ENCODE measurements around the gene BRICD5. TPM values are rescaled to one million over a fixed set of nuclear protein-coding genes. Genes with fewer than 3 reads are reported as not detected.

The BRICD5 gene
- polyA plus RNA-seq, 1 donor from 2014 or later = 0.35 TPM

DNA sequence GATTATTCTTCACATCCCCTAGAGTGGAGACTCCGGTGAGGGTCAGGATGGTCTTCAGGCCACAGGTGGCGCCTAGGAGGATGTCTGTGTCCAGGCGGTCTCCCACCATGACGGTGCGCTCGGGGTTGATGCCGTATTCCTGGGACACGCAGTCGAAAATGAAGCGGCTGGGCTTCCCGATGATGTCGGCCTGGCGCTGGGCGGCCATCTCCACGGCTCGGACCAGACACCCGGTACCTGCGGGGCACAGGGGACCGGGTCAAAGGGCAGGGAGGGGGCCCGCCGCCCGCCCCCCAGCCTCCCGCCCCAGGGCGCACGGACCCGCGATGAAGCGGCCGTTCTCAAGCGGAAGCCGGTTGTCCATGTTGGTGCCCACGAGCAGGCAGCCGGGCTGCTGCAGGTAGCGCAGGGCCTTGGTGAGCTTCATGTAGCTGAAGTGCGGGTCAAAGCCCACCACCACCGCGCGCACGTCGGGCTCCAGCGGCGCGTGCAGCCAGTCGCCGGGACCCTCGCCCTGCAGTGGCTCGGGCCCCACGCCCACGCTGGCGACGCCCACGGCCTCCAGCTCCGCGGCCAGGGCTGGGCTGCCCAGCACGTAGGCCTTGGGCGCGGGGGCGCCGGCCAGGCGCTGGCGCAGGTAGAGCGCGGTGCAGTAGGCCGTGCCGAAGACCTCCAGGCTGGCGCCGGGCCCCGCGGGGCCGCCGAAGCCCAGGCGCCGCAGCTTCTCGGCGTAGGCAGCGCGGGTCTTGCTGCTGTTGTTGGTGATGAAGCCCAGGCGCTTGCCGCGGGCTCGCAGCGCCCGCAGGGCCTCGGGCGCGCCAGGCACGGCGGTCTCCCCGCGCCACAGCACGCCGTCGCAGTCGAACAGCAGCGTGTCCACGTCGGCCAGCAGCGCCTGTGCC lies 3.4 kb upstream of the BRICD5 start:
- H3K4me1 Mint-ChIP-seq = peaks cover 10 to 13% (median 11%) of the 10 kb centered on the region in 3 donors
- no peaks in the 10 kb centered on the region for H3K9me3 Mint-ChIP-seq
- H3K36me3 Mint-ChIP-seq = no peaks in the 10 kb centered on the region
- H3K4me3 Mint-ChIP-seq = peak overlapping the region; percentile 68 to 94 (median 87)
- H3K27me3 Mint-ChIP-seq = no peaks in the 10 kb centered on the region
- peak overlapping the region; percentile 83 to 96 (median 94) for H3K27ac Mint-ChIP-seq

DNA sequence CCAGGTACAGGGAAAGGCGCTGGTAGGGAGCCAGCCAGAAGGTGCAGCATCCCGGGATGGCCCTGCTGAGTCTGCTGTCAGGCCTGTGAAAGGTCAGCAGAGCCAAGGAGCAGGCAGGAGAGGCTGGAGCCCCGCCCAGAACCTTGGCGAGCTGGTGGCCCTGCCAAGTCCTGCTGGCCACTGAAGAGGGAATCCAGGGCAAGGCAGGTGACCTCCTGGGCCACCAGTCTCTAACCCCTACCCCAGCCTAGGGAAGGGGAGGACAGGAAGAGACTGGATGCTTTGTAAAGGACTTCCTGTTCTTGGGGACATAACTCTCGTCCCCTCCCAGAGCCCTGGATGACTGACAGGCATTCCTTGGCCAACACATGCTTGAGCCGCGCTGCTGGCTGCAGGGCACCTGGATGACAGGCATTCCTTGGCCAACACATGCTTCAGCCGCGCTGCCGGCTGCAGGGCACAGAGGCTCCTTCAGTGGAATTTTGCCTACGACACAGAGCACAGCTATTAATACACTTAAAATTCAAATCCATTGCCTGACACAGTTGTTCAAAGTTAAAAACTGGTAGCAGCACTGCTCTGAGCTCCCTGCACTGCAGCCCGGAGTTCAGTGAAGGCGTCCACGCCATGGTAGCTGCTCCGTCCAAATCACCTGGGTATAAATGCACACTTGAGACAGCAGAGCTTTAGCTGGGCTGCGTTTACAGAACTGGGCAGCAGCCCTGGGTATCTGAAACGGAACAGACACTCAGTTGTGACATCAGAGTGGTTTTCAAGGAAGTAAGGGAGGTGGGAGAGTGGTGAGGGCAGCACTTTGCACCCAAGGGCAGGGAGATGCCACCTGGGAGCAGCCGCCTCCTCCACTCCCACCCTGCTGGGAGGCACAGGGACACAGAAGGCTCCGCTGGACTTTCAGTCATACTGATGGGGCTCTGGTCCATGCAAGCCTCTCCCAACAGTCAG lies 2.0 kb upstream of the BRICD5 start:
- no peaks in the 10 kb centered on the region for H3K27me3 Mint-ChIP-seq
- H3K4me3 Mint-ChIP-seq = peak overlapping the region; percentile 68 to 94 (median 87)
- no peaks in the 10 kb centered on the region for H3K36me3 Mint-ChIP-seq
- peaks cover 11 to 13% (median 12%) of the 10 kb centered on the region in 3 donors for H3K4me1 Mint-ChIP-seq
- H3K9me3 Mint-ChIP-seq = no peaks in the 10 kb centered on the region
- H3K27ac Mint-ChIP-seq = peak overlapping the region; percentile 83 to 96 (median 94)

DNA sequence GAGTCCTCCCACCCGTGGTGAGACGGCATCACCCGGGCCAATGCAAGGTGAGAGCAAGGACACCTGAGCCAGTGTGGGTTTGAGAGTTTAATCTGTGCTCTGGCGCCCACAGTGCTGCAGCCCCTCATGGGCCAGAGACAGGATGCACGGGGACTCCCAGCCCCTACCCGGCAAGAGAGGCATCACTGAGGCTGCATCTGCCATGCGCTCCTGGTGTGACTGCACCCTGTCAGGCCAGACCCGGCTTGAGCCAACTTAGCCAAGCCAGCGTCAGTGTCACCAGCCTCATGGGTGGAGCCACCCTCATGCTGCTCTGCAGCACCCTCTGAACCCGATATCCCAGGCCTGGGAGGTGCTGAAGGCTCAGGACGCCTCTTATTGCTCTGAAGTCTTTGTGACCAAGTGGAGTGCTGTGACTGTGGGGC lies 1.3 kb upstream of the BRICD5 start:
- Mint-ChIP-seq H3K36me3 (no peaks in the 10 kb centered on the region), H3K27ac (peak overlapping the region in 2 of 3 donors; percentile 64 to 76), H3K4me3 (peak overlapping the region in 3 of 4 donors; percentile 49 to 94 (median 68)), H3K9me3 (no peaks in the 10 kb centered on the region), H3K27me3 (no peaks in the 10 kb centered on the region), H3K4me1 (peaks cover 13 to 14% (median 14%) of the 10 kb centered on the region in 3 donors)

DNA sequence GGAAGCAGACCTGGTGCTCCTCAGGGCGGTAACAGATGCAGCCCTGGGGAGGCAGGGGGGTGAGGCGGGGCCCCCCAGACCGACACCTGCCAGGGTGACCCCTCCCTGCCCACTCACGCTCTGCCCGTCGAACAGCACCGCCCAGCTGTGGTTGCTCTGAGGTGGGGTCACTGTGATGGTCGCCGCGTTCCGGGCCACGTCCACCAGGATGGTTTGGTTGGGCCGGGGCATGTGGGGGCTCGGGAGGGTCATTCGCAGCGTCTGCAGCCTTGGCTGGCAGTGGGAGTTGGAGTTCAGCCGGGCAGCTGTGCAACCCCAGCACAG lies 692 bp downstream of the BRICD5 start:
- peaks cover 14 to 19% (median 15%) of the 10 kb centered on the region in 3 donors for H3K4me1 Mint-ChIP-seq
- no peak overlapping the region for H3K27ac Mint-ChIP-seq
- no peaks in the 10 kb centered on the region for H3K9me3 Mint-ChIP-seq
- no peaks in the 10 kb centered on the region for H3K27me3 Mint-ChIP-seq
- H3K4me3 Mint-ChIP-seq = peak overlapping the region in 1 of 4 donors; percentile 17
- H3K36me3 Mint-ChIP-seq = no peaks in the 10 kb centered on the region

DNA sequence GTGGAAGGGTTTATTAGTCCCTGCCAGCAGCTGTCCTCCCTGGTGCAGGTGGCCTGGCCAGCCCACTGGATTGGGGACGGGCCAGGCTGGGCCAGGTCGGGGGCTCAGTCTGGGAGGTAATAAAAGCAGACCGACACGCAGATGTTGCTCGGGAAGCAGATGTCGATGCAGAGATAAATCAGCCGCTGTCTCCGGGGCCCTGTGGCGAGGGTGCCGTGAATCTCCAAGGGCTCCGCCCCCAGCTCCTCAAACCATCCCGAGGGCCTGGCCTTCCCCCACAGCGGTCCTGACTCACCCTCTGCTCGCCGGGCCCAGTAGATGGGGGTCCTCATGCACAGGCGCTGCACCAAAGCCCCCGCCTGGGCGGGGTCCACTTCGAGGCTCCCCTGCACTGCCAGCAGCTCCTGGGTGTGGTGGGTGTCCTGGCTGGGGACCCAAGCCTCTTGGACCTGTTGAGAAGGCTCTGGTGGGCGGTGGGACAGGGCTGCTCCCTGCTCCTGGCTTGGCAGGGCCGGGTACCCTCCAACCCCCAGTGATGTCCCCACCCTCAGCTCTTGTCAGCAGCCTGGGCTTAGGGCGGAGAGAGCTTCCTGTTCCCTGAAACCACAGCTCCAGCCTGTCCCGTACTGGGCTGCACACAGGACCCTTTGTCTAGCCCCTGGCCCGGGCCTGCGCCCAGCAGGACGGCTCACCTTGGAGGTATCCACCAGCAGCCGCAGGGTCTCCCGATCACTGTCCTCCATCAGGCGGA lies 1.2 kb downstream of the BRICD5 start:
- H3K27me3 Mint-ChIP-seq = no peaks in the 10 kb centered on the region
- H3K27ac Mint-ChIP-seq = no peak overlapping the region
- peaks cover 14 to 22% (median 17%) of the 10 kb centered on the region in 3 donors for H3K4me1 Mint-ChIP-seq
- H3K4me3 Mint-ChIP-seq = no peak overlapping the region
- no peaks in the 10 kb centered on the region for H3K36me3 Mint-ChIP-seq
- no peaks in the 10 kb centered on the region for H3K9me3 Mint-ChIP-seq

DNA sequence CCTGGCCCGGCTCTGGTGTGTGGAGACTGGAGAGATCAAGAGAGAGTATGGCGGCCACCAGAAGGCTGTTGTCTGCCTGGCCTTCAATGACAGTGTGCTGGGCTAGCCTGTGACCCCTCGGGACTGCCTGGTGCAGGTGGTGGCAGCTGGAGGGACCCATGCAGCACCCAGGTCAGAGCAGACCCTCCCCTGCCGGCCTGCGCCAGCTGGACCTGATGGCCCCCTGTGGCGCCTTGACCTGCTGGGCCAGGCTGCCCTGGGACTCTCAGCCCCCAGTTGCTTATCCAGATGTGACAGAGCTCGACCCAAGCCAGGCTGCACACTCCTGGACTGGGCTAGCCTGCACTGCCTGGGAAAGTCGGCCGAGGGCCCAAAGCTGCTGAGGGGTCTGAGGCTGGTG lies 1.9 kb downstream of the BRICD5 start:
- Mint-ChIP-seq H3K4me3 (no peak overlapping the region), H3K4me1 (peaks cover 14 to 24% (median 17%) of the 10 kb centered on the region in 3 donors), H3K27ac (no peak overlapping the region), H3K27me3 (no peaks in the 10 kb centered on the region), H3K9me3 (no peaks in the 10 kb centered on the region), H3K36me3 (no peaks in the 10 kb centered on the region)

DNA sequence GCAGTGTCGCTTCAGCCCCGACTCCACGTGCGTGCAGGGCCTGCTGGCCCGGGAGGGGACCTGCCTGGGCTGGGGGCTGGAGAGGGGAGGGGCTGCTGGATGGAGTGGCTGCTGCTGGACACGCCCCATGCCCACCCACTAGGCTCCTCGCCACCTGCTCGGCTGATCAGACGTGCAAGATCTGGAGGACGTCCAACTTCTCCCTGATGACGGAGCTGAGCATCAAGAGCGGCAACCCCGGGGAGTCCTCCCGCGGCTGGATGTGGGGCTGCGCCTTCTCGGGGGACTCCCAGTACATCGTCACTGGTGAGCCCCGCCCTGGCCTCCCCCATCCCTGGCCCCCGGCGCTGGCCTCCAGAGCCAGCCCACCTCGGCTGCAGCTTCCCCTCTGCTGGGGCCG lies 2.4 kb downstream of the BRICD5 start:
- Mint-ChIP-seq H3K27me3 (no peaks in the 10 kb centered on the region), H3K36me3 (no peaks in the 10 kb centered on the region), H3K4me3 (peak overlapping the region in 2 of 4 donors; percentile 55 to 83), H3K4me1 (peaks cover 11 to 22% (median 15%) of the 10 kb centered on the region in 3 donors), H3K27ac (peak overlapping the region in 1 of 3 donors; percentile 91), H3K9me3 (no peaks in the 10 kb centered on the region)

DNA sequence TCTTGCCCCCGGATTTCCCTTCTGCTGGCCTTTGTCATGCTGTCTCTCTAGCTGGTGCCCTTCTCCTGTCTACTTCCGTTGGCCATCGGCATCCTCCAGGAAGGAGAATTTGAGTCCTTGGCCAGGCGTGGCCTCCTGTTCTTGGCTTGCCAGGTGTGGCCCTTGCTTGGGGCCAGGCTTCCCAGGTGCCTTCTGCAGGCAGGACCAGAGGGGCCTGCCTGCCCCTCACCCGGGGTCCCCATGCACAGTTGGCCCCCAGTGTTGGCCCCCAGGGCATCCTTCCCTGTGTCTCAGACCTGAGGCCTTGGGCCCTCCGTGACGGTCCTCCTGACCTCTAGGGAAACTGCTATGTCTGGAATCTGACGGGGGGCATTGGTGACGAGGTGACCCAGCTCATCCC lies 2.8 kb downstream of the BRICD5 start:
- no peaks in the 10 kb centered on the region for H3K36me3 Mint-ChIP-seq
- no peaks in the 10 kb centered on the region for H3K27me3 Mint-ChIP-seq
- H3K27ac Mint-ChIP-seq = peak overlapping the region in 2 of 3 donors; percentile 59 to 91
- no peaks in the 10 kb centered on the region for H3K9me3 Mint-ChIP-seq
- peaks cover 9 to 20% (median 12%) of the 10 kb centered on the region in 3 donors for H3K4me1 Mint-ChIP-seq
- H3K4me3 Mint-ChIP-seq = peak overlapping the region in 3 of 4 donors; percentile 83 to 88 (median 86)

DNA sequence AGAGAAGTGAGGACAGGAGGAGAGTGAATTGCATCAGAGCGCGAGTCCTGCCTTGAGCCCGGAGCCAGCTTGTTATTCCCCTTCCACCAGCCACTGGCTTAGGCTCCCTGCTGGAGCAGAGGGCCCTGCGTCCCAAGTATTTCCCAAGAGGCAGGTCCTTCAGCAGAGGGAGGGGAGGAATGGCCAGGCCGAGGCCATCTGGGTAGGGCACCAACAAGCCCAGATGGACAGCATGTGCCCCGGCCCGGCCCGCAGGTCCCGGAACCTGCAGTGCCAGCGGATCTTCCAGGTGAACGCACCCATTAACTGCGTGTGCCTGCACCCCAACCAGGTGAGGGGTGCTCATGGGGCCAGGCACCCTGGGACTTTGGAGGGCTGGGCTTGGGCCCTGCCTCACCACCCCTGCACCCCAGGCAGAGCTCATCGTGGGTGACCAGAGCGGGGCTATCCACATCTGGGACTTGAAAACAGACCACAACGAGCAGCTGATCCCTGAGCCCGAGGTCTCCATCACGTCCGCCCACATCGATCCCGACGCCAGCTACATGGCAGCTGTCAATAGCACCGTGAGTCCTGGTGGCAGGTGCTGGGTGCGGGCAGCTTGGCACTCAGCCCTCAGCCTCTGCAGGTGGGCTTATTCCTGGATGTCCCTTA lies 3.8 kb downstream of the BRICD5 start:
- Mint-ChIP-seq H3K4me3 (peak overlapping the region in 1 of 4 donors; percentile 83), H3K4me1 (peaks cover 6 to 15% (median 9%) of the 10 kb centered on the region in 3 donors), H3K27ac (peak overlapping the region in 1 of 3 donors; percentile 95), H3K9me3 (no peaks in the 10 kb centered on the region), H3K36me3 (peaks cover 2% of the 10 kb centered on the region), H3K27me3 (no peaks in the 10 kb centered on the region)

DNA sequence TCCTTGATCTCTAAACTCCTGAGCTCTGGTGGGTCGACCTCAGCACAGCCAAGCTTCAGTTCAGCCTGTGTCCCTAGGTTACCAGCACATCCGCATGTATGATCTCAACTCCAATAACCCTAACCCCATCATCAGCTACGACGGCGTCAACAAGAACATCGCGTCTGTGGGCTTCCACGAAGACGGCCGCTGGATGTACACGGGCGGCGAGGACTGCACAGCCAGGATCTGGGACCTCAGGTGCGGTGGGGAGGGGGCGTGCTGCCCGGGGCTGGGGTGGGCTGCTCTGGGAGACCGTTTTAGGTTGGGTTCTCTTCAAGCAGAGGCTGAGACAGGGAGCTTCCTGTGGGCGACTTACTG lies 4.3 kb downstream of the BRICD5 start:
- peak overlapping the region in 2 of 3 donors; percentile 88 to 95 for H3K27ac Mint-ChIP-seq
- H3K4me1 Mint-ChIP-seq = peaks cover 6 to 15% (median 9%) of the 10 kb centered on the region in 3 donors
- no peaks in the 10 kb centered on the region for H3K27me3 Mint-ChIP-seq
- H3K36me3 Mint-ChIP-seq = peaks cover 4% of the 10 kb centered on the region
- peak overlapping the region in 3 of 4 donors; percentile 72 to 89 (median 84) for H3K4me3 Mint-ChIP-seq
- H3K9me3 Mint-ChIP-seq = no peaks in the 10 kb centered on the region

DNA sequence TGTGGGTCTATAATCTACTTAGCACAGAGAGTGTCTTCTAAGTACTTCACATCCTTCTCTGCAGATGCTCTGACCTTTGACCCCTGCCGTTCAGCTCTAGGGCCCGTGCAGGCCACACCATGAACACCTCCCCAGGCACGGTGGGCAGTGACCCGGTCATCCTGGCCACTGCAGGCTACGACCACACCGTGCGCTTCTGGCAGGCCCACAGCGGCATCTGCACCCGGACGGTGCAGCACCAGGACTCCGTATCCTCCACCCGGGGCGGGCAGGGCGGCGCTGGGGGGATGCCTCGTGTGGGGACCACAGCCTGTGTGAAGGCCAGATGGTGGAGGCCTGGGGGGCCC lies 4.7 kb downstream of the BRICD5 start:
- Mint-ChIP-seq H3K4me1 (peaks cover 6 to 15% (median 9%) of the 10 kb centered on the region in 3 donors), H3K9me3 (no peaks in the 10 kb centered on the region), H3K27me3 (no peaks in the 10 kb centered on the region), H3K4me3 (peak overlapping the region; percentile 72 to 89 (median 84)), H3K27ac (peak overlapping the region; percentile 16 to 95 (median 88)), H3K36me3 (peaks cover 4% of the 10 kb centered on the region)

DNA sequence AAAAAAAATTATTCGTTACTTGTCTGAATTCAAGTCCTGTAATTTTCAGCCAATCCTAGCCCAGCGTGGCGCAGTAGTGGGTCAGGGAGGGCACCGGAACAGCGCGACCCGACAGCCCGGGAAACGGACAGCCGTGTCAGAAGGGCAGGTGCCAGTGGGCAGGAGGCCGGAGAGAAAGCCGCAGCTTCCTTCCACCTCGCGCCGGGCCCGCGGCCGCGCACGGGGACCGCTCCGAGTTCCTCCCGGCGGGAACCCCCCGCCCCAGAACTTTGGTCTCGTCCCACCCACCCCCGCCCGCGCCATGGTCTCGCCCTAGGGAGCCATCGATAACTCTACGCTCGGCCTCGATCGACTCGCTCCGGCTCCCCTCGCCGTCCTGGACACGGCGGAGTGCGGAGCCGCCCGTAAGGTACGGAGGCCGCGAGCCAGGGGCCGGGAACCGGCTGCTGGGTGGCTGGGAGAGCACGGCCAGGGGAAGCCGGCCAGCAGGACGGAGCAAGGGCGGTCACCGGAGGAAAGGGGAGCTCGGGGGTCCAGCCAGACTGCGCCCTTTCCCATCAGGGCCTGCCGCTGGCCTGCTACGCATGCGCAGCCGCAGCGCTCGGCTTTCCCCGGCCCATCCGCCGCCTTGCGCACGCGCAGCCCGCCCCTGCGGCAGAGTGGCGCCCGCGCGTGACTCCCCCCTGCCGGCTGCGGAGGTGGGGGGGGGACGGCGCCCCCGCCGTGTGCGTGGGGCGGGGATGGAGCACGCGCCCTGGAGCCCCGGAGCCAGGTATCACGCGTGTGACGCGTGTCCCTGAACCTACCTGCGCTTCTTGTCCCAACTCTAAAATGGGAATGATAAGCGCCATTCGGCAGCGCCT lies 5.3 kb downstream of the BRICD5 start, which contains the start of gene MLST8:
Gene MLST8, plus strand, starts transcription at position 351 of the 863 bp plus-strand sequence. CDS start 632 bp downstream, outside the sequence.
- Mint-ChIP-seq H3K36me3 (peaks cover 4% of the 10 kb centered on the region), H3K4me3 (peak within 1 kb of the TSS; percentile 72 to 95 (median 84)), H3K9me3 (no peaks in the 10 kb centered on the region), H3K4me1 (peaks cover 6 to 15% (median 9%) of the 10 kb centered on the region in 3 donors), H3K27ac (peak within 1 kb of the TSS; percentile 27 to 95 (median 93)), H3K27me3 (peaks cover under 1% of the 10 kb centered on the region)

Measured in IgD-negative memory B cell (primary cell).